ENCODE data around the gene C22orf23. TPM values are rescaled to one million over a fixed set of nuclear protein-coding genes. Genes with fewer than 3 reads are reported as not detected.

C22orf23 gene
- total and polyA plus RNA-seq, 9 of the 15 experiments (the other 6 are each of a cell fraction or from before 2014, with no cell fraction given), result 0.25 to 1.0 (median 0.53) TPM

DNA sequence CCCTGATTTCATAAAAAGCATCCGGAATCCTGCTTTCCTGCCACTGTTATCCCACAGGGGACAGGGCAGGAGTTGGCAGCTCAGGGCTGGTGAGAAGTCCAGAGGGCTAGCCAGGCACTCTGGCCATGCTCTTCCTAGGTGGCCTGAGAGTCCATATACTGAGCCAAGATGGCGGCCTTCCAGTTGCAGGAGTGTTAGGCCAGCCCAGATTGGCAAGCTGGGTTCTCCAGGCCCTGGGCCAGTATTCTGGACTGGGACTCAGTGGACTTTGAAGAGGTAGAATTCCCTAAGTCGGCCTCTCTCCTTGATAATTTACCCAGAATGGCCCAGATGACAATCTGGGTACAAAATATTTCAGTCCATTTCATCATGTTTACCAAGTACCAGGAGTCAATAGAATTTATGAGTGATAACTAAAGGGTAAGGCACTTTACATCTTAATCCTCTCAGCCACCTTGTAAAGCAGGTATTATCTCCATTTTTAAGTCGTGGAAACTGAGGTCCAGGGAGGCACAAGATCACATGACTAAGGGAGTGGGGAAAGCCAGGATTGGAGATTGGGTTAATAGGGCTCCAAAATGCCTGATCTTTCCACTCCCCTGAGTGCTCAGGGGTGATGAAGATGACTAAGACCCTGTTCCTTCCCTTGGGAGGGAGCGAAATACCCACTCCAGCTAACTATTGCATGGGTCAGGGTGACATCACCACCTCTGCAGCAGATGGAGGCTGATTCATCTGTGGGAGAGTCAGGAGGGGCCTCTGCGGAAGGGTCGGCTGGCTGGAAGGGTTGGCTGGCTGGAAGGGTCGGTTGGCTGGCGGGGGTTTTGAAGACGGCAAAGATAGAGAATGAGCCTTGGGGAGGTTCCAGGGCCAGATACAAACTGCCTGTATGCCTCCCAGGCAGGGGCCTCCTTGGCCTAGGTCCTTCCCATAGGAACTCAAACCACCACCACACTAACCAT lies 48.5 kb downstream of the C22orf23 start (continued):
- TF ChIP-seq, protein P1, sequence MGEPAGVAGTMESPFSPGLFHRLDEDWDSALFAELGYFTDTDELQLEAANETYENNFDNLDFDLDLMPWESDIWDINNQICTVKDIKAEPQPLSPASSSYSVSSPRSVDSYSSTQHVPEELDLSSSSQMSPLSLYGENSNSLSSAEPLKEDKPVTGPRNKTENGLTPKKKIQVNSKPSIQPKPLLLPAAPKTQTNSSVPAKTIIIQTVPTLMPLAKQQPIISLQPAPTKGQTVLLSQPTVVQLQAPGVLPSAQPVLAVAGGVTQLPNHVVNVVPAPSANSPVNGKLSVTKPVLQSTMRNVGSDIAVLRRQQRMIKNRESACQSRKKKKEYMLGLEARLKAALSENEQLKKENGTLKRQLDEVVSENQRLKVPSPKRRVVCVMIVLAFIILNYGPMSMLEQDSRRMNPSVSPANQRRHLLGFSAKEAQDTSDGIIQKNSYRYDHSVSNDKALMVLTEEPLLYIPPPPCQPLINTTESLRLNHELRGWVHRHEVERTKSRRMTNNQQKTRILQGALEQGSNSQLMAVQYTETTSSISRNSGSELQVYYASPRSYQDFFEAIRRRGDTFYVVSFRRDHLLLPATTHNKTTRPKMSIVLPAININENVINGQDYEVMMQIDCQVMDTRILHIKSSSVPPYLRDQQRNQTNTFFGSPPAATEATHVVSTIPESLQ (CRISPR knock-in tag; IDR thresholded peaks at IDR 0.05), result no peak
- TF ChIP-seq XRCC3 (IDR thresholded peaks at IDR 0.05), result no peak
- no peak for TF ChIP-seq MAZ (CRISPR knock-in tag; conservative IDR thresholded peaks at IDR 0.05 in 1 of 2, IDR thresholded peaks at IDR 0.05 in 1 of 2)
- no peak for TF ChIP-seq SP2 (IDR thresholded peaks at IDR 0.05; ENCODE audit: extremely low read depth, low read depth, low read length, poor library complexity, severe bottlenecking)
- TF ChIP-seq RBM39 (optimal IDR thresholded peaks at IDR 0.05; ENCODE audit: low read depth, low read length), result no peak
- TF ChIP-seq DPF2 (IDR thresholded peaks at IDR 0.05), result peak; percentile 87
- TF ChIP-seq ZBTB7A (IDR thresholded peaks at IDR 0.05; ENCODE audit: borderline replicate concordance, control insufficient read depth, low read depth, low read length), result peak; percentile 95
- TF ChIP-seq, protein P2, sequence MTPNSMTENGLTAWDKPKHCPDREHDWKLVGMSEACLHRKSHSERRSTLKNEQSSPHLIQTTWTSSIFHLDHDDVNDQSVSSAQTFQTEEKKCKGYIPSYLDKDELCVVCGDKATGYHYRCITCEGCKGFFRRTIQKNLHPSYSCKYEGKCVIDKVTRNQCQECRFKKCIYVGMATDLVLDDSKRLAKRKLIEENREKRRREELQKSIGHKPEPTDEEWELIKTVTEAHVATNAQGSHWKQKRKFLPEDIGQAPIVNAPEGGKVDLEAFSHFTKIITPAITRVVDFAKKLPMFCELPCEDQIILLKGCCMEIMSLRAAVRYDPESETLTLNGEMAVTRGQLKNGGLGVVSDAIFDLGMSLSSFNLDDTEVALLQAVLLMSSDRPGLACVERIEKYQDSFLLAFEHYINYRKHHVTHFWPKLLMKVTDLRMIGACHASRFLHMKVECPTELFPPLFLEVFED (CRISPR knock-in tag; conservative IDR thresholded peaks at IDR 0.05), result no peak; the same call in 1 of the 2 replicates
- TF ChIP-seq, protein P3, sequence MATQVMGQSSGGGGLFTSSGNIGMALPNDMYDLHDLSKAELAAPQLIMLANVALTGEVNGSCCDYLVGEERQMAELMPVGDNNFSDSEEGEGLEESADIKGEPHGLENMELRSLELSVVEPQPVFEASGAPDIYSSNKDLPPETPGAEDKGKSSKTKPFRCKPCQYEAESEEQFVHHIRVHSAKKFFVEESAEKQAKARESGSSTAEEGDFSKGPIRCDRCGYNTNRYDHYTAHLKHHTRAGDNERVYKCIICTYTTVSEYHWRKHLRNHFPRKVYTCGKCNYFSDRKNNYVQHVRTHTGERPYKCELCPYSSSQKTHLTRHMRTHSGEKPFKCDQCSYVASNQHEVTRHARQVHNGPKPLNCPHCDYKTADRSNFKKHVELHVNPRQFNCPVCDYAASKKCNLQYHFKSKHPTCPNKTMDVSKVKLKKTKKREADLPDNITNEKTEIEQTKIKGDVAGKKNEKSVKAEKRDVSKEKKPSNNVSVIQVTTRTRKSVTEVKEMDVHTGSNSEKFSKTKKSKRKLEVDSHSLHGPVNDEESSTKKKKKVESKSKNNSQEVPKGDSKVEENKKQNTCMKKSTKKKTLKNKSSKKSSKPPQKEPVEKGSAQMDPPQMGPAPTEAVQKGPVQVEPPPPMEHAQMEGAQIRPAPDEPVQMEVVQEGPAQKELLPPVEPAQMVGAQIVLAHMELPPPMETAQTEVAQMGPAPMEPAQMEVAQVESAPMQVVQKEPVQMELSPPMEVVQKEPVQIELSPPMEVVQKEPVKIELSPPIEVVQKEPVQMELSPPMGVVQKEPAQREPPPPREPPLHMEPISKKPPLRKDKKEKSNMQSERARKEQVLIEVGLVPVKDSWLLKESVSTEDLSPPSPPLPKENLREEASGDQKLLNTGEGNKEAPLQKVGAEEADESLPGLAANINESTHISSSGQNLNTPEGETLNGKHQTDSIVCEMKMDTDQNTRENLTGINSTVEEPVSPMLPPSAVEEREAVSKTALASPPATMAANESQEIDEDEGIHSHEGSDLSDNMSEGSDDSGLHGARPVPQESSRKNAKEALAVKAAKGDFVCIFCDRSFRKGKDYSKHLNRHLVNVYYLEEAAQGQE (IDR thresholded peaks at IDR 0.05; ENCODE audit: borderline replicate concordance), result no peak
- TF ChIP-seq, protein P3 (CRISPR knock-in tag; IDR thresholded peaks at IDR 0.05; ENCODE audit: low read depth), result no peak
- no peak for TF ChIP-seq MBD2 (IDR thresholded peaks at IDR 0.05; ENCODE audit: borderline replicate concordance, low read depth)
- no peak for TF ChIP-seq SIN3B (IDR thresholded peaks at IDR 0.05; ENCODE audit: low read depth)
- TF ChIP-seq NCOA2 (IDR thresholded peaks at IDR 0.05; ENCODE audit: partially characterized antibody in 2 of 2), result no peak
- TF ChIP-seq KLF6 (CRISPR knock-in tag; IDR thresholded peaks at IDR 0.05; ENCODE audit: borderline replicate concordance), result no peak
- no peak for TF ChIP-seq TGIF2 (CRISPR knock-in tag; IDR thresholded peaks at IDR 0.05)
- TF ChIP-seq ZC3H11A (IDR thresholded peaks at IDR 0.05; ENCODE audit: low read depth, low read length), result no peak

Measured in K562 (cell line).